B cell (primary cell): Measurements from ENCODE around the gene LRRC32. TPM values are rescaled to one million over a fixed set of nuclear protein-coding genes. Genes with fewer than 3 reads are reported as not detected.

Experiments used
- ATAC-seq: fragments of 200-7000 bp; cut with Tn5 transposase; one replicate; pipeline ENCODE4 v1.10.0; 2021; ENCODE audit warnings: low read depth, mild to moderate bottlenecking, moderate number of reproducible peaks, moderate library complexity
- CTCF ChIA-PET: fragments of 350-600 bp; sonication (Branson Sonifier 250); formaldehyde crosslinking; loops from one replicate; lab custom pipeline; 2021; ENCODE audit warnings: antibody characterized with exemption, inconsistent platforms; lab: Charles Lee
- POLR2A ChIA-PET: fragments of 350-600 bp; sonication (Branson Sonifier 250); formaldehyde crosslinking; loops from one replicate; lab custom pipeline; 2021; ENCODE audit warnings: antibody characterized with exemption; lab: Charles Lee
- DNase-seq: peaks from one replicate; pipeline ENCODE4 v3.0.0; 2013
- H2AFZ ChIP-seq: 2 replicates; pipeline ENCODE4 v1.6.1; 2012; ENCODE audit warnings: mild to moderate bottlenecking, low read depth, low read length; ENCODE audit not compliant: insufficient read depth, poor library complexity, severe bottlenecking
- H3K27ac ChIP-seq, 2 donors: 1 replicate in 1 of 2; 2 replicates in 1 of 2; pipeline ENCODE4 v1.5.1; 2012 to 2013; ENCODE audit warnings: low read length in 2 of 2, mild to moderate bottlenecking in 2 of 2, moderate library complexity in 1 of 2
- H3K27me3 ChIP-seq, 4 experiments: fragments of 200-600 bp in 1 of 4; sonication (generic) in 1 of 4; replicated peaks in 1 of 4; 1 replicate in 2 of 4; 2 replicates in 2 of 4; pipeline versions ENCODE4 v1.6.1 to v1.7.0; 2013 to 2016; ENCODE audit warnings: low read length in 3 of 4, mild to moderate bottlenecking in 2 of 4, mixed read lengths in 1 of 4, moderate library complexity in 1 of 4; ENCODE audit not compliant: insufficient read depth in 4 of 4, control insufficient read depth in 3 of 4; ENCODE audit errors: control extremely low read depth in 1 of 4
- H3K36me3 ChIP-seq, 2 experiments: replicated peaks in 1 of 2; 1 replicate in 1 of 2; 2 replicates in 1 of 2; pipeline versions ENCODE4 v1.6.1 to v1.7.1; 2013; ENCODE audit warnings: low read length in 1 of 2; ENCODE audit not compliant: insufficient read depth in 2 of 2, control insufficient read depth in 1 of 2; ENCODE audit errors: control extremely low read depth in 1 of 2, extremely low read depth in 1 of 2
- H3K4me1 ChIP-seq, 2 donors: fragments of 200-600 bp in 1 of 2; sonication (generic) in 1 of 2; 1 replicate in 1 of 2; 2 replicates in 1 of 2; pipeline versions ENCODE4 v1.5.1 to v1.6.1; 2013 to 2017; ENCODE audit warnings: low read length in 2 of 2; ENCODE audit not compliant: control insufficient read depth in 2 of 2, insufficient read depth in 2 of 2
- H3K4me2 ChIP-seq: replicated peaks from 2 replicates; pipeline ENCODE3; 2012; ENCODE audit warnings: mild to moderate bottlenecking, low read depth, low read length; ENCODE audit not compliant: poor library complexity, severe bottlenecking
- H3K4me3 ChIP-seq, 5 experiments: fragments of 200-600 bp in 1 of 5; sonication (generic) in 1 of 5; 1 replicate in 3 of 5; 2 replicates in 2 of 5; pipeline versions ENCODE4 v1.5.1 to v1.7.0; 2011 to 2016; ENCODE audit warnings: low read length in 4 of 5, mild to moderate bottlenecking in 4 of 5, low read depth in 2 of 5, control low read depth in 1 of 5, moderate library complexity in 1 of 5; ENCODE audit not compliant: insufficient read depth in 1 of 5; ENCODE audit errors: control extremely low read depth in 1 of 5, extremely low read depth in 1 of 5
- H3K79me2 ChIP-seq: fragments of 200-600 bp; sonication (generic); one replicate; pipeline ENCODE4 v1.6.0; 2016; ENCODE audit warnings: low read length; ENCODE audit not compliant: control insufficient read depth, insufficient read depth
- H3K9ac ChIP-seq: fragments of 200-600 bp; sonication (generic); 2 replicates; pipeline ENCODE4 v1.6.1; 2017; ENCODE audit warnings: mild to moderate bottlenecking, low read length, moderate library complexity
- H3K9me3 ChIP-seq, 3 donors: one replicate each; pipeline versions ENCODE4 v1.6.1 to v1.7.1; 2013; ENCODE audit warnings: low read length in 2 of 3; ENCODE audit not compliant: control insufficient read depth in 2 of 3, insufficient read depth in 1 of 3; ENCODE audit errors: control extremely low read depth in 1 of 3
- H4K20me1 ChIP-seq: 2 replicates; pipeline ENCODE4 v1.6.0; 2012; ENCODE audit warnings: mild to moderate bottlenecking, low read length; ENCODE audit not compliant: insufficient read depth, control insufficient read depth, poor library complexity, severe bottlenecking
- H3K27ac Mint-ChIP-seq: one replicate; pipeline ENCODE4 v1.8.0; 2021; ENCODE audit warnings: mixed read lengths
- H3K27me3 Mint-ChIP-seq: one replicate; pipeline ENCODE4 v1.8.0; 2021; ENCODE audit warnings: mixed read lengths
- H3K4me1 Mint-ChIP-seq: one replicate; pipeline ENCODE4 v1.8.0; 2021; ENCODE audit warnings: mixed read lengths
- H3K4me3 Mint-ChIP-seq: one replicate; pipeline ENCODE4 v1.8.0; 2021; ENCODE audit warnings: mixed read lengths
- H3K9me3 Mint-ChIP-seq: one replicate; pipeline ENCODE4 v1.8.0; 2022; ENCODE audit warnings: mixed read lengths; ENCODE audit not compliant: insufficient read depth
- CTCF ChIP-seq: fragments of 200-600 bp; IDR thresholded peaks from one replicate; pipeline ENCODE4 v1.8.0; 2022; ENCODE audit warnings: antibody characterized with exemption, mild to moderate bottlenecking
- EZH2 ChIP-seq: IDR thresholded peaks from 2 replicates; pipeline ENCODE4 v1.6.1; 2012; ENCODE audit warnings: borderline replicate concordance, low read depth, mild to moderate bottlenecking, moderate library complexity, low read length; ENCODE audit not compliant: insufficient read depth, poor library complexity, severe bottlenecking
- WGBS: methylation state at CpG from one replicate; pipeline ENCODE4 v1.1.5; 2013; ENCODE audit warnings: missing lambda C conversion rate; ENCODE audit not compliant: insufficient coverage; 5-methylcytosine and 5-hydroxymethylcytosine counted together
- intact Hi-C: fragments of 100-400 bp; cut with micrococcal nuclease; formaldehyde crosslinking; loops from one replicate; pipeline ENCODE4 v1.10.0; 2022
- polyA plus RNA-seq: library from polyadenylated mRNA; depleted of rRNA; stranded (reverse); fragments of >200 nt; gene quantifications from 2 replicates; pipeline ENCODE4 v1.2.3, GENCODE V29; 2012
- total RNA-seq, 2 donors: library from RNA; stranded (reverse); fragments of 120-200 nt in 1 of 2; gene quantifications; 1 replicate in 1 of 2; 2 replicates in 1 of 2; pipeline versions ENCODE4 v1.2.3 to v1.2.4, GENCODE V29; 2013 to 2022

LRRC32 gene
- total and polyA plus RNA-seq, 2 donors (not counting 1 experiment from before 2014, with no cell fraction given) = 0.60 to 1.4 TPM

GRCh38 chr11:76623884-76624419, 46.6 kb downstream of the LRRC32 start:
- intact Hi-C loops = no loop called here
- Histone ChIP-seq H3K27ac (no peak overlapping the region), H3K4me1 (peaks cover 34 to 36% of the 10 kb centered on the region in 2 donors), H3K4me3 (no peak overlapping the region), H4K20me1 (no peaks in the 10 kb centered on the region), H3K27me3 (peaks cover 0 to 26% (median 2%) of the 10 kb centered on the region in 4 experiments), H3K36me3 (no peaks in the 10 kb centered on the region), H3K9ac (no peak overlapping the region), H3K79me2 (no peaks in the 10 kb centered on the region), H3K4me2 (no peak overlapping the region), H3K9me3 (peaks cover 0 to 22% (median 8%) of the 10 kb centered on the region in 3 donors), H2AFZ (no peak overlapping the region)
- DNase-seq = no peak
- ChIA-PET CTCF (interaction anchor here (3.9 kb wide), 1 partner anchor 25 kb away, joined by 20 read pairs; no protein-coding TSS in a partner anchor), POLR2A (interaction anchor here (0.6 kb wide), 1 partner anchor 46 kb away, joined by 3 read pairs; no protein-coding TSS in a partner anchor)
- Mint-ChIP-seq H3K9me3 (peaks cover 5% of the 10 kb centered on the region), H3K4me1 (peaks cover 43% of the 10 kb centered on the region), H3K27me3 (peaks cover 36% of the 10 kb centered on the region), H3K27ac (peak overlapping the region; percentile 50), H3K4me3 (no peak overlapping the region)
- 92% methylated on average over 6 of the region's 6 CpGs for WGBS
- TF ChIP-seq EZH2 (no peak), CTCF (no peak)
- ATAC-seq = no peak

GRCh38 chr11:76623171-76623883, 47.2 kb downstream of the LRRC32 start:
- H3K4me2 ChIP-seq = no peak overlapping the region
- H3K79me2 ChIP-seq = no peaks in the 10 kb centered on the region
- H3K9ac ChIP-seq = no peak overlapping the region
- H3K4me3 ChIP-seq = no peak overlapping the region
- H3K9me3 ChIP-seq = peaks cover 1 to 23% (median 11%) of the 10 kb centered on the region in 3 donors
- ChIA-PET POLR2A (interaction anchor here (0.6 kb wide), 1 partner anchor 47 kb away, joined by 3 read pairs; no protein-coding TSS in a partner anchor), CTCF (interaction anchor here (1.0 kb wide), 1 partner anchor 24 kb away, joined by 4 read pairs; no protein-coding TSS in a partner anchor)
- H3K27me3 ChIP-seq = peaks cover 0 to 26% (median 3%) of the 10 kb centered on the region in 4 experiments
- H4K20me1 ChIP-seq = no peaks in the 10 kb centered on the region
- ATAC-seq (no peak), DNase-seq (peak; percentile 12)
- Mint-ChIP-seq H3K4me1 (peaks cover 37% of the 10 kb centered on the region), H3K9me3 (peaks cover 5% of the 10 kb centered on the region), H3K27ac (no peak overlapping the region), H3K4me3 (no peak overlapping the region), H3K27me3 (peaks cover 42% of the 10 kb centered on the region)
- H2AFZ ChIP-seq = no peak overlapping the region
- no peak for TF ChIP-seq CTCF
- no peak for TF ChIP-seq EZH2
- intact Hi-C loops = no loop called here
- no peaks in the 10 kb centered on the region for H3K36me3 ChIP-seq
- H3K4me1 ChIP-seq = peaks cover 28 to 30% of the 10 kb centered on the region in 2 donors
- 97% methylated on average over 11 of the region's 12 CpGs for WGBS
- no peak overlapping the region for H3K27ac ChIP-seq
